Mesendoderm (in vitro differentiated cells): ENCODE measurements around the gene TEX54.

Source experiments
- DNase-seq: peaks from one replicate; pipeline ENCODE4 v3.0.0; 2013
- H2AK5ac ChIP-seq: 2 replicates; pipeline ENCODE4 v1.6.1; 2013; ENCODE audit warnings: low read length, inconsistent platforms
- H2BK120ac ChIP-seq: 2 replicates; pipeline ENCODE4 v1.6.1; 2013; ENCODE audit warnings: low read depth, mild to moderate bottlenecking, low read length, moderate library complexity, mixed read lengths
- H2BK15ac ChIP-seq: replicated peaks from 2 replicates; pipeline ENCODE4 v1.6.1; 2013; ENCODE audit warnings: low read depth, mild to moderate bottlenecking, moderate library complexity
- H2BK5ac ChIP-seq: 2 replicates; pipeline ENCODE4 v1.6.1; 2013; ENCODE audit warnings: low read length, inconsistent platforms
- H3K18ac ChIP-seq: 2 replicates; pipeline ENCODE4 v1.6.1; 2013; ENCODE audit warnings: mild to moderate bottlenecking, low read length, mixed read lengths
- H3K23ac ChIP-seq: one replicate; pipeline ENCODE4 v1.6.1; 2013; ENCODE audit warnings: low read length
- H3K27ac ChIP-seq: 2 replicates; pipeline ENCODE4 v1.5.1; 2013; ENCODE audit warnings: low read depth, mild to moderate bottlenecking, inconsistent platforms, low read length, moderate library complexity
- H3K27me3 ChIP-seq: 2 replicates; pipeline ENCODE4 v1.6.1; 2013; ENCODE audit warnings: low read length, control low read depth, mild to moderate bottlenecking, inconsistent platforms; ENCODE audit not compliant: insufficient read depth, poor library complexity
- H3K36me3 ChIP-seq: 2 replicates; pipeline ENCODE4 v1.6.1; 2013; ENCODE audit warnings: low read length, inconsistent platforms; ENCODE audit not compliant: control insufficient read depth, insufficient read depth
- H3K4ac ChIP-seq: one replicate; pipeline ENCODE4 v1.6.1; 2013; ENCODE audit warnings: low read depth, mild to moderate bottlenecking, low read length, moderate library complexity
- H3K4me1 ChIP-seq: 2 replicates; pipeline ENCODE4 v1.6.1; 2013; ENCODE audit warnings: low read depth, low read length, inconsistent platforms; ENCODE audit not compliant: control insufficient read depth
- H3K4me2 ChIP-seq: 2 replicates; pipeline ENCODE4 v1.6.1; 2013; ENCODE audit warnings: low read length
- H3K4me3 ChIP-seq: 2 replicates; pipeline ENCODE4 v1.5.1; 2013; ENCODE audit warnings: mild to moderate bottlenecking, low read length
- H3K56ac ChIP-seq: one replicate; pipeline ENCODE4 v1.6.1; 2013; ENCODE audit warnings: low read length
- H3K79me1 ChIP-seq: 2 replicates; pipeline ENCODE4 v1.6.1; 2013; ENCODE audit warnings: low read length, inconsistent platforms
- H3K79me2 ChIP-seq: 2 replicates; pipeline ENCODE4 v1.6.1; 2013; ENCODE audit warnings: mild to moderate bottlenecking, low read length; ENCODE audit not compliant: control insufficient read depth, insufficient read depth
- H3K9ac ChIP-seq: 2 replicates; pipeline ENCODE4 v1.6.1; 2013; ENCODE audit warnings: low read length, inconsistent platforms
- H4K5ac ChIP-seq: one replicate; pipeline ENCODE4 v1.6.1; 2013; ENCODE audit warnings: low read length
- H4K8ac ChIP-seq: one replicate; pipeline ENCODE4 v1.6.1; 2013; ENCODE audit warnings: low read depth, mild to moderate bottlenecking, control low read depth, low read length, moderate library complexity
- WGBS: extraction: QIAGEN DNeasy Blood & Tissue Kit; methylation state at CpG from one replicate; pipeline ENCODE4 v1.1.7; 2013; ENCODE audit warnings: low lambda C conversion rate, missing lambda C conversion rate; ENCODE audit not compliant: insufficient coverage; ENCODE audit errors: extremely low coverage; 5-methylcytosine and 5-hydroxymethylcytosine counted together

TEX54 gene

DNA sequence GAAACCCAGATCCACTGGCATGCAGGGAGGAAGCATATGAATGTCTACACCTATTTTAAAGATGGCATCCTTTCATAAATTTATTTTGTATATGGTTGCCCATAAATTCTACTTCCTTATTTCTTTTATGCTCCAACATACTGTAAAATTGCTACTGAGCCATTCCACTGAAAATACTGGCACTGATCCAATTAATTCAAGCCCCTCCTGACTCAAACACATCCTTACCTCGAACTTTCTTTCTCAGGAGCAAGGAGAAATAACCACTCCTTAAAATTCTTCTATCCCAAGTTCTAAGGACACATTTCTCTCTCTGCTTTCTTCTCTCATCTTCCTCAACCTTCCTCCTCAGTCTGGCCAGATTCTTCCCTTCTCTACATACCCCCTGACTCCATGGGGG is 21.9 kb downstream of the TEX54 start:
- H3K56ac ChIP-seq: no peak overlapping the region
- H3K4me1 ChIP-seq: peaks cover 6% of the 10 kb centered on the region
- H3K79me1 ChIP-seq: no peaks in the 10 kb centered on the region
- no peaks in the 10 kb centered on the region for H3K27me3 ChIP-seq
- no peak overlapping the region for H2BK5ac ChIP-seq
- no peak overlapping the region for H4K5ac ChIP-seq
- no peak overlapping the region for H3K4me3 ChIP-seq
- H3K79me2 ChIP-seq: no peaks in the 10 kb centered on the region
- no peak overlapping the region for H3K9ac ChIP-seq
- no peak overlapping the region for H3K4ac ChIP-seq
- H3K36me3 ChIP-seq: no peaks in the 10 kb centered on the region
- no peak overlapping the region for H3K23ac ChIP-seq
- no peak overlapping the region for H2AK5ac ChIP-seq
- H2BK120ac ChIP-seq: no peak overlapping the region
- H4K8ac ChIP-seq: no peak overlapping the region
- H3K4me2 ChIP-seq: no peak overlapping the region
- no peak for DNase-seq
- no peak overlapping the region for H3K18ac ChIP-seq
- no peak overlapping the region for H3K27ac ChIP-seq
- H2BK15ac ChIP-seq: no peak overlapping the region
- WGBS: no CpG with 5 or more reads among the region's 1 CpG

DNA sequence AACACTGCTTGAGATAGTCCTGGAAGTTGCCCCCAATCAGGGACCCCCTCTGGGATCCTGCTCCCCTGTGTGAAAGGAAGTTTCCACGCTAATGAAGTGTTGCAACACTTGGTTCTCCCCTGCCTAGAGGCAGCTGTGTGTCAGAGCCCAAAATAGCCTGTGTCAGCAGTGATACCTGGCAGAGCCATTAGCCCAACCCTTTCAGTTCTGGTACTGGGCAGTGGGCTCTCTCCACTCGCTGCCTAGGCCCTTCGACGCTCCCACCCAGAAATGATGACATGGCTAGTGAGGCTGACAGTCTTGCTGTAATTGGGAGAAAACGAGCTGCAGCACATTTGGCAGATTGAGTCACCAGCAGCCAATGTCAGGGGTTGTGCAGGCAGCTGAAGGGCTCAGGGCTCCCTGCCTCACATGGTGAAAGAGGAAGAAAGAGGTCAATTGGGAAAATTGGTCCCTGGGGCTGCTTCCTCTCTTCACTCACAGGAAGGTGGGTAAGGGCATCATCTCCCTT is 26.0 kb downstream of the TEX54 start:
- H3K79me2 ChIP-seq: peaks cover 18% of the 10 kb centered on the region
- no peaks in the 10 kb centered on the region for H3K27me3 ChIP-seq
- no peak overlapping the region for H3K9ac ChIP-seq
- WGBS: no CpG with 5 or more reads among the region's 5 CpGs
- no peak overlapping the region for H3K27ac ChIP-seq
- no peak overlapping the region for H3K18ac ChIP-seq
- H2BK5ac ChIP-seq: no peak overlapping the region
- H3K36me3 ChIP-seq: peaks cover 2% of the 10 kb centered on the region
- no peak overlapping the region for H2AK5ac ChIP-seq
- DNase-seq: peak; percentile 67
- H4K8ac ChIP-seq: no peak overlapping the region
- no peak overlapping the region for H3K4me2 ChIP-seq
- H2BK15ac ChIP-seq: no peak overlapping the region
- H3K4me3 ChIP-seq: no peak overlapping the region
- H3K4ac ChIP-seq: no peak overlapping the region
- H3K23ac ChIP-seq: no peak overlapping the region
- peaks cover 12% of the 10 kb centered on the region for H3K79me1 ChIP-seq
- H3K56ac ChIP-seq: no peak overlapping the region
- H3K4me1 ChIP-seq: peaks cover 9% of the 10 kb centered on the region
- H4K5ac ChIP-seq: no peak overlapping the region
- H2BK120ac ChIP-seq: no peak overlapping the region

DNA sequence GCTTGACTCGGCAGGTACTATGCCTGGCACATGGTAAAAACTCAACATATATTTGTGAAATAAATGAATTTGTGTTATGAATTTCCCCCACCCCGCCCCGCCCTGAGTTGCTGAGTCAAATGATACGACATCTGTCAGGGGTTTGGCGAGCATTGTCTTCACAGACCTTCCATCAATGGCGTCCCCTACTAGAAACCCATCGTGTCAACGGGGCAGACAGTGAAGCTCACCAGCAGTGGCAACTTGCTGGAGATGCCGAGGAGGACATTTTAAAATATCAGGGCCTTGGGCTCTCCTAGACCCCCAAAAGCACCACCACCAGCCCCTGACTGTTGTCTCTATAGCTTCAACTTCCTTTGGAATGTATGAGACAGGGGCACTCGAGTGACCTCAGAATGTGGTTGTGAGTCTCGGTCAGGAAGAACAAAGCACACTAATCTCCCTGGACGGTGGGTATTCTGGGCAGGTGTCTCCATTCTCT is 26.6 kb downstream of the TEX54 start:
- WGBS: no CpG with 5 or more reads among the region's 12 CpGs
- peak; percentile 57 for DNase-seq
- H3K27ac ChIP-seq: peak overlapping the region; percentile 88

DNA sequence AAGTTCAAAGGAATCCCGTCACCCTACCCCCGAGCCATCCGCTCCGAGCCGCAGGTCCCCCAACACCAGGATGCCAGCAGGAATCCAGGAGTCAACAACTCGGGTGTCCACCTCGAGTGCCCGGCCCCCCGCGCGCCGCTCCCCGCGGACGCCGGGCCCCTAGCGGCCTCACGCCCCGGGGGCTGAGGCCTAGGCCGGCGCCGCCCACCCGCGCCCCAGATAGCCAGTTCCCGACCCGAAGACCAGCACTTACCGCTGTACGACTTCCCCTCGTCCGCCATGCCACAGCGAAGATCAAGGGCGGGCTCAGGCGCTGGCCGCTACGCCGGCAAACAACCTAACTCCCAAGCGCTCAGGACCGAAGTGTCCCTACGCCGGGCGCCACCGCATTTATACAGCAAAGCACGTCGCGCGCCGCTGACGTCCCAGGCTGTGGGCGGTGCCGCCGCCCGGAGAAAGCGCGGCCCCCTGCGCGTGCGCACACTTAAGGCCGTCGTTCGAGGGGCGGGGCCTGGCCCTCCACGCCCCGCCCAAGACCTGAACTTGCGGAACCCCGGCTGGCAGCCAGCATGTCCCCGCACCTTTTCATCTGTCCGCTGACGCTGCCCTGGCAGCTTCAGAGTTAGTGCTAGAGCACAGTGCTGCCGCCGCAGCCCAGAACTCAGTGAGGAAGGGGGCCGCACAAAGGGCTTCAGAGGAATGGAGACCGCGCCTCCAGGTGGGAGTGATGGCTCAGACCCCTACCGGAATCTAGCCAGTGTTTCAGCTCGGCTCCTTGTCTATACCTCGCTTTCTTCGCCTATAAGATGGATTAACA is 27.4 kb downstream of the TEX54 start, which contains the start of gene NXF1:
TSS of gene NXF1 (minus strand) at position 365 of the 817 bp plus-strand sequence. CDS start at position 281, 84 bp downstream.
- H3K36me3 ChIP-seq: peaks cover 9% of the 10 kb centered on the region
- peak; percentile 96 for DNase-seq
- no peak within 1 kb of the TSS for H3K4ac ChIP-seq
- H4K5ac ChIP-seq: no peak within 1 kb of the TSS
- no peak within 1 kb of the TSS for H2AK5ac ChIP-seq
- peak within 1 kb of the TSS; percentile 77 for H3K4me2 ChIP-seq
- H3K56ac ChIP-seq: peak within 1 kb of the TSS; percentile 94
- H3K18ac ChIP-seq: no peak within 1 kb of the TSS
- H2BK5ac ChIP-seq: no peak within 1 kb of the TSS
- peaks cover 12% of the 10 kb centered on the region for H3K79me1 ChIP-seq
- H3K27me3 ChIP-seq: no peaks in the 10 kb centered on the region
- H3K79me2 ChIP-seq: peaks cover 18% of the 10 kb centered on the region
- H3K9ac ChIP-seq: peak within 1 kb of the TSS; percentile 90
- H2BK15ac ChIP-seq: no peak within 1 kb of the TSS
- H3K4me3 ChIP-seq: peak within 1 kb of the TSS; percentile 83
- peaks cover 9% of the 10 kb centered on the region for H3K4me1 ChIP-seq
- no peak within 1 kb of the TSS for H2BK120ac ChIP-seq
- H4K8ac ChIP-seq: no peak within 1 kb of the TSS
- peak within 1 kb of the TSS; percentile 88 for H3K27ac ChIP-seq
- H3K23ac ChIP-seq: no peak within 1 kb of the TSS
- no CpG with 5 or more reads among the region's 77 CpGs for WGBS

More for the DNA sequence above, 26.6 kb downstream of the TEX54 start:
- Histone ChIP-seq H2BK5ac (no peak overlapping the region), H3K4me3 (peak overlapping the region; percentile 71), H3K4me1 (peaks cover 9% of the 10 kb centered on the region), H2BK120ac (no peak overlapping the region), H2BK15ac (no peak overlapping the region), H3K9ac (peak overlapping the region; percentile 89), H3K4me2 (peak overlapping the region; percentile 77), H3K18ac (no peak overlapping the region), H3K36me3 (peaks cover 8% of the 10 kb centered on the region), H3K27me3 (no peaks in the 10 kb centered on the region), H3K56ac (peak overlapping the region; percentile 94), H3K79me1 (peaks cover 12% of the 10 kb centered on the region), H2AK5ac (no peak overlapping the region), H4K5ac (no peak overlapping the region), H3K4ac (no peak overlapping the region), H3K79me2 (peaks cover 18% of the 10 kb centered on the region), H4K8ac (no peak overlapping the region), H3K23ac (no peak overlapping the region)

DNA sequence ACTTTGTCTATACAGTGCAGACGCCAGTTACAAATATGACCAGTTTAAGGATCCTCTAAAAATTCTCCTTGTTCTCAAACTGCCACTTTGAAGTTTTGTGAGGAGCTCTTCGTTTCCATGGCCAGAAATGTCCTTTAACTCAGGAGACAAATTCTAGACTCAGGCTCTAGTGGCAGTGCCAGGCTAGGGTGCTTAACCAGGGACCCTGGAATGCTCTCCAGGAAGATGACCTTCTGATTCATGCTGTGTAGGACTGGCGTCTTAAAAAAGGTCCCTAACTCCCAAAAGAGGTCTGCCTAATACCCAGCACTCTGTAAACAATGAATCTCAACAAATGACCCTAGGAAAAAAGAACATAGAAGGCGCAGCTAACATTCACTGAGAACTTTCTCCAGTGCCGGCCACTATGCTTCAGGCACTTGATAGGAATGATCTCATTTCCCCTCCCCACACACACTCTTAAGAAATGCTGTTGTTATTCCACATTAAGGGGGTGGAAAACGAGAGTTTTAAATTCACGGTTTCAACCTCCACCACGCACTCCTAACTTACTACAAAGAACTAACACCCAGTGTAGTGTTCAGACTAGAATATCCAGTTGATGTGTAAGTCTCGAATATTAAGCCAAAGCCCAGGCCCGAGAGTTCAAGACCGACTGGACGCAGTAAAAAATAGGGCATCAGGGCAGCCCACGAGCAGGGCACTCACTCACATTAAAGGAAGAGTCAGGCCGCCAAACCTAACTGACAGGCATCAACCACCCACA is 28.1 kb downstream of the TEX54 start:
- Histone ChIP-seq H4K8ac (no peak overlapping the region), H3K27me3 (no peaks in the 10 kb centered on the region), H2BK120ac (no peak overlapping the region), H3K27ac (peak overlapping the region; percentile 31), H4K5ac (no peak overlapping the region), H2BK5ac (no peak overlapping the region), H2AK5ac (no peak overlapping the region), H3K18ac (no peak overlapping the region), H3K79me2 (peaks cover 18% of the 10 kb centered on the region), H2BK15ac (no peak overlapping the region), H3K23ac (no peak overlapping the region), H3K79me1 (peaks cover 12% of the 10 kb centered on the region), H3K4ac (no peak overlapping the region), H3K36me3 (peaks cover 15% of the 10 kb centered on the region), H3K4me1 (peaks cover 9% of the 10 kb centered on the region), H3K4me3 (peak overlapping the region; percentile 83), H3K56ac (peak overlapping the region; percentile 83), H3K4me2 (peak overlapping the region; percentile 48), H3K9ac (peak overlapping the region; percentile 90)
- WGBS: no CpG with 5 or more reads among the region's 14 CpGs
- DNase-seq: peak; percentile 41
